Retina (tissue), 1 donor: ENCODE measurements around the gene ANKS1A.
"Not testable (repeated sequence)": the region's sequence is repeated elsewhere in the genome, so short reads cannot be mapped to it uniquely, and the experiment has no call there.

Experiments
- DNase-seq: peaks from one replicate; pipeline ENCODE4 v3.0.0-alpha.2; 2016

ANKS1A gene

GRCh38 chr6:34999962-35000361, 110.9 kb downstream of the ANKS1A start:
- DNase-seq: not testable (repeated sequence)

GRCh38 chr6:35001349-35001748, 112.3 kb downstream of the ANKS1A start:
- DNase-seq: not testable (repeated sequence)

GRCh38 chr6:35003886-35004530, 115.0 kb downstream of the ANKS1A start:
- DNase-seq: not testable (repeated sequence)

DNA sequence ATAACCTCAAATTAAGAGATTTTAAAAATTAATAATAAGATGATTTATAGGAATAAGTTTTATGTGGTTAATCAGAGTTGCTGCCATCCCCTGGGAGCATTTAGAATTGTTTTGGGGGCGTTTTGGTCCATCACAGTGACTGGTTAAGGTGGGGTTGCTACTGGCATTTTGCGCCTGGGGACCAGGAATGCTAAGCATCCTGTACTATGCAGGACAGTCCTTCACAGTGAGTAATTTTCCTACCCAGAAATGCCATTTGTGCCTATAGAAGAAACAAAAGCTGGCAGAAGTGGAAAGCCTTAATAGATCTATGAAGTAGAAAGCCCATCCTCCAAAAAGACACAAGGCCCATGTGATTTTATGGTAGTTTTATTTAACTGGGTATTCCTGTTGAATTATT, 118.0 kb downstream of the ANKS1A start:
- DNase-seq: no peak

GRCh38 chr6:35008858-35009257, 119.8 kb downstream of the ANKS1A start:
- no peak for DNase-seq

GRCh38 chr6:35011096-35012041, 122.3 kb downstream of the ANKS1A start:
- DNase-seq: no peak

GRCh38 chr6:35013701-35014100, 124.6 kb downstream of the ANKS1A start:
- no peak for DNase-seq

DNA sequence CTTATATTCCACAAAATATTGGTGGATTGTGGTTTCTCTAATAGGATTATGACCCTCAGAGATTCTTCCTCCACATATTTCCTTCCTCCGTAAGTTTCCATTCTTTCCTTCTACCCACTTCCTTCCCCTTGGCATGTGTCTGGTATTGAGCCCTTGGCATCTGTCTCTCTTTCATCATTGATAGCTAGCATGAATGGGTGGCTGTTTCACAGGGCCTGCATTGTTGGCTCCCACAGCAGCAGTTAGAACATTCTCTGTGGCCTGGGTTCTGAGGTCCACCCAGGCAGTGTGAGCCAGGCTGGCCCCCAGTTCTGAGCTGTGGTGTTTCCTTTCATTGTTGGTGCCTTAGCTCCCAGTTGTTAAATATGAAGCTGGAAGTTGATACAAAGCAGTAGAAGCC, 125.3 kb downstream of the ANKS1A start:
- DNase-seq: no peak

DNA sequence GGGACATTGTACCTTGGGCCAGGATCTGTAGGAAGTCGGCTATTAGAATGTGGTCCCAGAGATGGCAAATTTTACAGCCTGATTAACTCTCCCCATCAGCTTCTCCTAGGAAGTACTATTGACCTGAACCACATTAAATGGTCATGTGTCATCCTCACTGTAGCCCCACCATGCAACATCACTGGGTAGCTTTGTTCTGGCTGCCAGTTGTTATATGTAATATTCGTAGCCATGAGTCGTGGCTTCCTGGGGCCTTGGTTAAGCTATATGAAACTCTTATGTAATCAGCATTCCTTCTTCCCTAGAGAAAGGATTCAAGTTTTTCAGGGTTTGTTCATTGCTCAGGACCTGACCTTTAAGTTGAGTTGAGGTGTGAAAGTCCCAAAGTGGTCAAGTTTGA, 125.7 kb downstream of the ANKS1A start:
- DNase-seq: no peak

- no peak for DNase-seq
These were observed 126.4 kb downstream of the ANKS1A start for GRCh38 chr6:35015476-35015875.

DNA sequence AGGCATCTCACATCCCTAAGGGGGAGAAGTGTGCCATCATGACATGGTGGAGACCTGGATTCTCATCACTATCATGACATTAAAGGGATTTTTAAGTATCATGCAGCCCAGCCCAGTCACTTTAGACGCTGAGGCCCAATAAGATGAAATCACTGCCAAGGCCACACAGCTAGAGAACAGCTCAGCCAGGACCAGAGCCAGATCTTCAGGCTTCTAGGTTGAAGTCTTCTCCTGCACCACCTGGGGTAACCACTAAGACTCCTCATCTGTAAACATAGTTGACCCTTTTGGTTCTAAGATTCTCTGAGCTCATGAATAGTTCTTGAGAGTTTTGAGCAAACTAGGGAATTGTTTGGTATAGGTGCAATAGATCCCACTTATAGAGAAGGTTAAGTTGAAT, 126.9 kb downstream of the ANKS1A start:
- DNase-seq: no peak

GRCh38 chr6:35016502-35017321, 127.7 kb downstream of the ANKS1A start:
- peak; percentile 43 for DNase-seq

- no peak for DNase-seq
These were observed 128.5 kb downstream of the ANKS1A start for GRCh38 chr6:35017411-35018181.

- DNase-seq: no peak
These were observed 129.1 kb downstream of the ANKS1A start for GRCh38 chr6:35018182-35018519.

GRCh38 chr6:35018746-35019145, 129.7 kb downstream of the ANKS1A start:
- no peak for DNase-seq

- DNase-seq: no peak
These were observed 130.1 kb downstream of the ANKS1A start for GRCh38 chr6:35019171-35019570.

DNA sequence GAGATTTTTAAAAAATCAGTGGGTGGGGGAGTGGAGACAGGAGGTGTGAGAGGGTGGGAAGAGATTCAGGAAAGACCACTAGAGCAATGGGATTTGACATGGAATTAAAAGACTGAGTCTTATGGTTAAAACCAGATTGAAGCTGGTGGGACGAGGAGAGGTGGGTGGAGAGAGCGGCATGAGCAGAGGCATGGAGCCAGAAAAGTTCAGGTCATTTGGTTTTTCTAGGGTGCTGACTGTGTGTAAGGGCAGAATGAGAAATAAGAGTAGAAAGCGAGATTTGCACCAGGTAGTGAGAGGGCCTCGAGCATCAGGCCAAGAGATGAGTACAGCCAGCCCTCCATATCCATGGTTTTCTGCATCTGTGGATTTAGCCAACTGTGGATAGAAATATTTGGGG, 130.8 kb downstream of the ANKS1A start:
- no peak for DNase-seq

DNA sequence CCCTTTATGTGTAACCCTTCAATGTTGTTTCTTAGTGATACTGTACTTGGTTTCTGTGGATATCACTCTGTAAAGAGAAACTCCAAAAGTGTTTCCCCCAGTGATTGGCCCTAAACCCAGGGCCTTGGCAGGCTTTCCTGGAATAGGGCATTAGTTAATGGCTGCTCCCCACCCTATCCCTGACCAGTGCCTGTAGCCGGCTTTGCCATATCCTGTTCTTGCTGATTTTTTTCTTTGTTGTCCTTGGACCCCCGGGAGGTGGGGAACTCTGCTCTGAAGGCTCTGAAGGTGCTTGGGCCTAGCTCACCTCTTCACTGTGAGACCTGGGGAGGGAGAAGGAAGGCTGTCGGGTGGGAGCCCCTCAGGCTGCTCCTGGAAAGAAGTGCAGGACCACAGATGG, 131.9 kb downstream of the ANKS1A start:
- DNase-seq: no peak

DNA sequence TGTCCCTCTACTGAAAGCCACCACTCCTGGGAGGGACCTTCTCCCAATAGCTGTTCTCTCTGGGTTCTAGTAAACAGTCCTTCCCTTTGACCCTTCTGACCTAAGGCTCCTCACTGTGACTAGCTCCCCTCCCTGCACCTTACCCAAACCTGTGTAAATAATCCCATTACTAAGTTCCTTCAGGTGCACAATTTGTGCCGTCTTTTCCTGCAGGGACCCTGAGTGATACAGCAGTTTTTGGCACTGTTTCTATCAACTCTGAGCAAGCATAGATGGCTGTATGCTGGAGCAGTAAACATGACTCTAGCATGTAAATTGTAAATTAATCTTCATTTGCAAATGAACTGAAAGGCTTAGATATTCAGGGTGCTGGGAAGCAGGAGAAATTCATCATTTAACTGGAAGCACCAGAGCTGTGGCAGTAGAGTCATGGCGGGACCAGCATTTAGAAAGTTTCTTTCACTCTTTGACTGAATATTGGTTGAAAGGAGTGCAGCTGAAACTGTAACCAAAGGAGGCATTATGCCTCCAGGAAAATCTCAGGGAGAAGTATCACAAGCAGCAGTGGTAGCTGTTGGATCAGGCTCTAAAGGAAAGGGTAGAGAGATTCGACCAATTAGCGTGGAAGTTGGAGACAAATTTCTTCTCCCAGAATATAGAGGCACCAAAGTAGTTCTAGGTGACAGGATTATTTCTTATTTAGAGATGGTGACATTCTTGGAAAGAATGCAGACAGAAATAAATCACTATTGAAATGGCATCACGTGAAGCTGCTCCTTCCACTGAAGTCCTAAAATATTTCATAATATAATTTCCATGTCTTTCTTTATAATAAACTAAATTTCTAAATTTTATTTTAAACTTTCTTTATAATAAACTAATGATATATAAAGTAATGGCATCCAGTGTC, 134.3 kb downstream of the ANKS1A start:
- no peak for DNase-seq

- peak; percentile 82 for DNase-seq
These were observed 135.5 kb downstream of the ANKS1A start for GRCh38 chr6:35024551-35025054.
